ENCODE results near the gene BLM. TPM values are rescaled to one million over a fixed set of nuclear protein-coding genes. Genes with fewer than 3 reads are reported as not detected.

The BLM gene
- total and polyA plus RNA-seq, 7 donors: 0.27 to 15.6 (median 1.7) TPM

DNA sequence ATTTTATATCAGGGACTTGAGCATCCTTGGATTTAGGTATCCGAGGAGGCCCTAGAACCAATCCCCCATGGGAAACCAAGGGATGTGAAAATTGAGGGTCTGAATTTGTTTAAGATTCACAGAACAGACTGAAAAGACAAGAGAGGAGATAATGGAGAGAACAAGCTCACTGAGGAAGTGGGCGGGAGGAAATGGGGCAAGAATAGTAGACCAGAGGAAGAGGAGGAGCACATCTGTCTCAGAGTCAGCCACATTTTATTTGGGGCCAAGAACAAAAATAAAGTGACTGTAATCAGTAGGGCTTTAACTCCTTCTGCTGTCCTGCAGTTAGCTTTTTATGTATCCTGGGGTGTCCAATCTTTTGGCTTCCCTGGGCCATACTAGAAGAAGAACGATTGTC, 63.8 kb downstream of the BLM start:
- Histone ChIP-seq H3K27me3 (ENCODE audit: insufficient read depth in 3 of 3, low read length in 2 of 3) (no peaks in the 10 kb centered on the region), H3K27ac (no peak overlapping the region), H3K9me3 (no peaks in the 10 kb centered on the region), H3K4me1 (no peaks in the 10 kb centered on the region), H3K36me3 (ENCODE audit: insufficient read depth in 1 of 2, low read depth in 1 of 2) (no peaks in the 10 kb centered on the region), H3K4me3 (no peak overlapping the region)
- TF ChIP-seq, protein P1, sequence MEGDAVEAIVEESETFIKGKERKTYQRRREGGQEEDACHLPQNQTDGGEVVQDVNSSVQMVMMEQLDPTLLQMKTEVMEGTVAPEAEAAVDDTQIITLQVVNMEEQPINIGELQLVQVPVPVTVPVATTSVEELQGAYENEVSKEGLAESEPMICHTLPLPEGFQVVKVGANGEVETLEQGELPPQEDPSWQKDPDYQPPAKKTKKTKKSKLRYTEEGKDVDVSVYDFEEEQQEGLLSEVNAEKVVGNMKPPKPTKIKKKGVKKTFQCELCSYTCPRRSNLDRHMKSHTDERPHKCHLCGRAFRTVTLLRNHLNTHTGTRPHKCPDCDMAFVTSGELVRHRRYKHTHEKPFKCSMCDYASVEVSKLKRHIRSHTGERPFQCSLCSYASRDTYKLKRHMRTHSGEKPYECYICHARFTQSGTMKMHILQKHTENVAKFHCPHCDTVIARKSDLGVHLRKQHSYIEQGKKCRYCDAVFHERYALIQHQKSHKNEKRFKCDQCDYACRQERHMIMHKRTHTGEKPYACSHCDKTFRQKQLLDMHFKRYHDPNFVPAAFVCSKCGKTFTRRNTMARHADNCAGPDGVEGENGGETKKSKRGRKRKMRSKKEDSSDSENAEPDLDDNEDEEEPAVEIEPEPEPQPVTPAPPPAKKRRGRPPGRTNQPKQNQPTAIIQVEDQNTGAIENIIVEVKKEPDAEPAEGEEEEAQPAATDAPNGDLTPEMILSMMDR (IDR thresholded peaks at IDR 0.05): no peak
- DNase-seq (no peak), ATAC-seq (no peak)
- intact Hi-C loops (cut with DNase I): no loop called here
- WGBS, 3 donors: 90 to 94% (median 92%) methylated on average over 3 of the region's 3 CpGs

DNA sequence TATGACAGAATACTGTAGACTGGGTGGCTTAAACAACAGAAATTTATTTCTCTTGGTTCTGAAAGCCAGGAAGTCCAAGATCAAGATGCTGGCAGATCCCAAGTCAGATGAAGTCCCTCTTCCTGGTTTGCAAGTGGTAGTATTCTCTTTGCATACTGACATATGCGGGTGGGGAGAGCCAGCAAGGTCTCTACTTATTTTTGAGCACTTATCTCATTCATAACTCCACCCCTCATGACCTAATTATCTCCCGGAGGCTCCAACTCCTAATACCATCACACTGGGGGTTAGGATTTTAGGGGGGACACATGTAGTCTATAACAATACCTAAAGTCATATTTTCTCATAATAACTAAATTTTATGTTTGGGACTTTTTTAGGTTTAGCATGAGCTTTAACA, 65.3 kb downstream of the BLM start:
- no peaks in the 10 kb centered on the region for H3K36me3 ChIP-seq (ENCODE audit: insufficient read depth in 1 of 2, low read depth in 1 of 2)
- ATAC-seq: no peak
- no peak for DNase-seq
- no peak overlapping the region for H3K4me3 ChIP-seq
- H3K9me3 ChIP-seq: no peaks in the 10 kb centered on the region
- no peaks in the 10 kb centered on the region for H3K27me3 ChIP-seq (ENCODE audit: insufficient read depth in 3 of 3, low read length in 2 of 3)
- 26 to 40% (median 32%) methylated on average over 2 of the region's 2 CpGs for WGBS, 3 donors
- TF ChIP-seq, protein P1 (IDR thresholded peaks at IDR 0.05): no peak
- no peaks in the 10 kb centered on the region for H3K4me1 ChIP-seq
- no peak overlapping the region for H3K27ac ChIP-seq
- intact Hi-C loops (cut with DNase I): no loop called here

DNA sequence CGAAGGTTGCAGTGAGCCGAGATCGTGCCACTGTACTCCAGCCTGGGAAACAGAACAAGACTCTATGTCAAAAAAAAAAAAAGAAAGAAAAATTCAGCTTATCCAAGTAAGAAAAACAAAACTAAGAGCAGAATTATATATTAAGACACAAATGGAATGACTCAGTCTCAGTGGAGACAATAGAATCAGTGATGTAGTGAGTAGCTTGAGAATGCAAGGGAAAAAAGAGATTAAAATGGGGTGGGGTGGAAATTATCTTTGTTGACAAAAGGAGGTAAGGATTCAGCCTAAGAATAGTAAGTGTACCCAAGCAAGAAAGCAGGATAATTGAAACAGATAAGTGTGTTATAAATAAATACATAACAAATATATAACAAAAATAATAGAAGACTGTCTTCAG, 70.7 kb downstream of the BLM start:
- Histone ChIP-seq H3K27ac (no peak overlapping the region), H3K4me1 (no peaks in the 10 kb centered on the region), H3K27me3 (ENCODE audit: insufficient read depth in 3 of 3, low read length in 2 of 3) (no peaks in the 10 kb centered on the region), H3K4me3 (no peak overlapping the region), H3K36me3 (ENCODE audit: insufficient read depth in 1 of 2, low read depth in 1 of 2) (no peaks in the 10 kb centered on the region), H3K9me3 (no peaks in the 10 kb centered on the region)
- no peak for ATAC-seq
- 98 to 100% (median 99%) methylated on average over 3 of the region's 3 CpGs for WGBS, 3 donors
- no peak for DNase-seq
- TF ChIP-seq, protein P1 (IDR thresholded peaks at IDR 0.05): no peak
- intact Hi-C loops (cut with DNase I): no loop called here

DNA sequence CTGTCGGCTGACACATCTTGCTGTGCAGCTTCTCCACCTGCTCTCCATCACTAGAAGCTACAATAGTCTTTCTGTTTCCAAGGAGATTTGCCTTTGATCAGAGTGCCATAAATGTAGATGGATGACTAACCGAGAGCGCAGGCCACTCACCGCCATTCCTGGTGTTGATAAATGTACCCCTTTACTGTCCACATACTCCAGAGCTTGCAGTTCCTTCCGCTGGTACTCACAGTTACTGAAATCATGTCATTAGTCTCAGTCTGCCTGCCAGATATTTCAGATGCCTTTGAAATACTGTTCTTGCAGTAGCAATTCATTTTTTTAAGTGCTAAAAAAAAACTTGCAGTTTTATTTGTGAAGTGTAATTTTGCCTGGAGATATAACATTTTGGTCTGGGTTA, 72.3 kb downstream of the BLM start:
- Histone ChIP-seq H3K27ac (no peak overlapping the region), H3K4me1 (no peaks in the 10 kb centered on the region), H3K27me3 (ENCODE audit: insufficient read depth in 3 of 3, low read length in 2 of 3) (no peaks in the 10 kb centered on the region), H3K9me3 (no peaks in the 10 kb centered on the region), H3K36me3 (ENCODE audit: insufficient read depth in 1 of 2, low read depth in 1 of 2) (no peaks in the 10 kb centered on the region), H3K4me3 (no peak overlapping the region)
- TF ChIP-seq, protein P1 (IDR thresholded peaks at IDR 0.05): no peak
- no peak for ATAC-seq
- no peak for DNase-seq
- WGBS, 3 donors: 40 to 69% (median 50%) methylated on average over 5 of the region's 5 CpGs
- intact Hi-C loops (cut with DNase I): no loop called here

DNA sequence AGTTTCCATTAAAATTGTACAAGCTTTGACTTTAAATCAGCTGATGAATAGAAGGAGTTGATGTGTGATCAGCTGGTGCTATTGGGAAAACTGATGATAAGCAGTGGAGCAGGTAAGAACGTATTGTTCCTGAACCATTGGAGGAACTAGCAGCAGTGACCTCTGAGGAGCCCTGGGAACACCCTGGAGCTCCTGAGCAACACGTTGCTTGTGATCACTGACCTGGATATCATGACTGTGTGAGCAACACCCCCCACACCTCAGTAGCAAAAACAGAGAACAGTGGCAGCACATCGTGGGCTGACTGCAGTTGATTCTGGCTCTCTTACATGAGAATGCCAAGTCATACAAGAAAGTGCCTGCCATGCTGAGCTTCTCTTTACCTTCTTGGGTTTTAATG, 72.9 kb downstream of the BLM start:
- WGBS, 3 donors: 29 to 59% (median 40%) methylated on average over 3 of the region's 3 CpGs
- no peak for ATAC-seq
- H3K4me3 ChIP-seq: no peak overlapping the region
- H3K27me3 ChIP-seq (ENCODE audit: insufficient read depth in 3 of 3, low read length in 2 of 3): no peaks in the 10 kb centered on the region
- H3K4me1 ChIP-seq: no peaks in the 10 kb centered on the region
- no peak for DNase-seq
- intact Hi-C loops (cut with DNase I): no loop called here
- TF ChIP-seq, protein P1 (IDR thresholded peaks at IDR 0.05): no peak
- H3K27ac ChIP-seq: no peak overlapping the region
- no peaks in the 10 kb centered on the region for H3K36me3 ChIP-seq (ENCODE audit: insufficient read depth in 1 of 2, low read depth in 1 of 2)
- H3K9me3 ChIP-seq: no peaks in the 10 kb centered on the region

Measured in psoas muscle (tissue), 8 donors.